Astrocyte (in vitro differentiated cells and primary cell): Measurements from ENCODE around the gene PIGW.

Experiments used
- CTCF ChIP-seq: IDR thresholded peaks from 2 replicates; pipeline ENCODE4 v1.5.1; 2011; ENCODE audit warnings: low read depth, mild to moderate bottlenecking, inconsistent platforms, low read length, moderate library complexity; ENCODE audit not compliant: insufficient read depth
- EZH2 ChIP-seq: IDR thresholded peaks from 2 replicates; pipeline ENCODE4 v1.6.1; 2012; ENCODE audit warnings: mild to moderate bottlenecking, low read length, inconsistent platforms; ENCODE audit not compliant: insufficient read depth

GRCh38 chr17:36566081-36566480 lies 31.3 kb downstream of the PIGW start:
- no peak for TF ChIP-seq CTCF
- TF ChIP-seq EZH2 = no peak
